Bronchial epithelial cell (primary cell): Measurements from ENCODE around the gene KPNA3. TPM values are rescaled to one million over a fixed set of nuclear protein-coding genes. Genes with fewer than 3 reads are reported as not detected.
"Not testable (repeated sequence)": the region's sequence is repeated elsewhere in the genome, so short reads cannot be mapped to it uniquely, and the experiment has no call there.

Experiments used
- DNase-seq: peaks from one replicate; pipeline ENCODE4 v3.0.0-alpha.2; 2010; ENCODE audit warnings: low read depth
- FAIRE-seq: peaks from 2 replicates; lab custom pipeline; 2011; peaks lifted over from hg19 to GRCh38; lab: Jason Lieb, UNC
- H3K27me3 ChIP-seq: 2 replicates; pipeline ENCODE4 v1.5.1; 2011; ENCODE audit warnings: low read length; ENCODE audit not compliant: control insufficient read depth, insufficient read depth
- H3K36me3 ChIP-seq: 2 replicates; pipeline ENCODE4 v1.5.1; 2011; ENCODE audit warnings: low read length; ENCODE audit not compliant: control insufficient read depth, insufficient read depth
- H3K4me3 ChIP-seq: 2 replicates; pipeline ENCODE4 v1.5.1; 2011; ENCODE audit warnings: mild to moderate bottlenecking, low read depth, low read length, control low read depth
- total RNA-seq: library from RNA; depleted of rRNA; stranded (reverse); fragments of >200 nt; gene quantifications from 2 replicates; pipeline ENCODE4 v1.2.1, GENCODE V29; 2014
- TF ChIP-seq, protein P1 (sequence below): IDR thresholded peaks from 2 replicates; pipeline ENCODE4 v1.5.1; 2011; ENCODE audit warnings: mild to moderate bottlenecking, moderate library complexity, low read length, control low read depth, inconsistent platforms; ENCODE audit not compliant: insufficient read depth, severe bottlenecking

The KPNA3 gene
- total RNA-seq, 1 donor from 2014 or later: 26.9 TPM

DNA sequence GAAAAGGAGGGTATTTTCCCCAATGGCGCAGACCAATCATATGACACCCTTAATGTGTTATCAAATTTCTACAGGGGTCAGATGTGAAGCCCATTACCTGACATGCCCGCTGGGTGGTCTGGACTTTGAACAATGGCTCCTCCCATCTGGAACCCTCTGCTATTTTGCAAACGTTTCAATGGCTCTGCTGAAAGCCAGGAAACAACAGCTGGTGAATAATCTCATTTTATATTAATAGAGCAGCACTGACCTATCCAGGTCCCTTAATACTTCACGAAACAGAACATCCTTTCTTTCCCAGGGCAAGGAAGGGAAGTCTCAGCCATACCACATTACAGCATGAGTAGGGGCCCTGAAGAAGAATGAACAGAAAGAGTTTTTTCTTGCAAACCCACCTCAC lies 20.3 kb upstream of the KPNA3 start:
- TF ChIP-seq, protein P1, sequence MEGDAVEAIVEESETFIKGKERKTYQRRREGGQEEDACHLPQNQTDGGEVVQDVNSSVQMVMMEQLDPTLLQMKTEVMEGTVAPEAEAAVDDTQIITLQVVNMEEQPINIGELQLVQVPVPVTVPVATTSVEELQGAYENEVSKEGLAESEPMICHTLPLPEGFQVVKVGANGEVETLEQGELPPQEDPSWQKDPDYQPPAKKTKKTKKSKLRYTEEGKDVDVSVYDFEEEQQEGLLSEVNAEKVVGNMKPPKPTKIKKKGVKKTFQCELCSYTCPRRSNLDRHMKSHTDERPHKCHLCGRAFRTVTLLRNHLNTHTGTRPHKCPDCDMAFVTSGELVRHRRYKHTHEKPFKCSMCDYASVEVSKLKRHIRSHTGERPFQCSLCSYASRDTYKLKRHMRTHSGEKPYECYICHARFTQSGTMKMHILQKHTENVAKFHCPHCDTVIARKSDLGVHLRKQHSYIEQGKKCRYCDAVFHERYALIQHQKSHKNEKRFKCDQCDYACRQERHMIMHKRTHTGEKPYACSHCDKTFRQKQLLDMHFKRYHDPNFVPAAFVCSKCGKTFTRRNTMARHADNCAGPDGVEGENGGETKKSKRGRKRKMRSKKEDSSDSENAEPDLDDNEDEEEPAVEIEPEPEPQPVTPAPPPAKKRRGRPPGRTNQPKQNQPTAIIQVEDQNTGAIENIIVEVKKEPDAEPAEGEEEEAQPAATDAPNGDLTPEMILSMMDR: no peak
- no peak for FAIRE-seq
- Histone ChIP-seq H3K36me3 (no peaks in the 10 kb centered on the region), H3K4me3 (no peak overlapping the region), H3K27me3 (no peaks in the 10 kb centered on the region)
- no peak for DNase-seq

DNA sequence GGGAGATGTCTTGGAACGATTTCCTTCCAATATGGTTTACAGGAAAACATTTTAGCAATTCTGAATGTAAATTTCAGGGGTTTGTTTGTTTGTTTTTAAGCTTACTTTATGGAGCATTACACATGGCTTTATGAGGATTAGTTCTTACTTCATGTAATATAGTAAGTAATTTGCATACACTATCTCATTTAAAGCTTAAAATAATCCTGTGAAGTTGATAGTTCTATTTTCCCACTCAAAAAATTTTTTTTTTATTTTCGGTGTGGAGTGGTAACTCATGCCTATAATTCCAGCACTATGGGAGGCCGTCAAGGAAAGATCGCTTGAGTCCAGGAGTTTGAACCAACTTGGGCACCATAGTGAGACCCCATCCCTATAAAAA lies 19.0 kb upstream of the KPNA3 start:
- FAIRE-seq (no peak), DNase-seq (no peak)
- Histone ChIP-seq H3K4me3 (no peak overlapping the region), H3K36me3 (no peaks in the 10 kb centered on the region), H3K27me3 (no peaks in the 10 kb centered on the region)
- TF ChIP-seq, protein P1: no peak

GRCh38 chr13:49810567-49811526 lies 18.4 kb upstream of the KPNA3 start:
- Histone ChIP-seq H3K4me3 (no peak overlapping the region), H3K36me3 (no peaks in the 10 kb centered on the region), H3K27me3 (no peaks in the 10 kb centered on the region)
- FAIRE-seq: no peak
- peak; percentile 85 for DNase-seq
- TF ChIP-seq, protein P1: no peak

DNA sequence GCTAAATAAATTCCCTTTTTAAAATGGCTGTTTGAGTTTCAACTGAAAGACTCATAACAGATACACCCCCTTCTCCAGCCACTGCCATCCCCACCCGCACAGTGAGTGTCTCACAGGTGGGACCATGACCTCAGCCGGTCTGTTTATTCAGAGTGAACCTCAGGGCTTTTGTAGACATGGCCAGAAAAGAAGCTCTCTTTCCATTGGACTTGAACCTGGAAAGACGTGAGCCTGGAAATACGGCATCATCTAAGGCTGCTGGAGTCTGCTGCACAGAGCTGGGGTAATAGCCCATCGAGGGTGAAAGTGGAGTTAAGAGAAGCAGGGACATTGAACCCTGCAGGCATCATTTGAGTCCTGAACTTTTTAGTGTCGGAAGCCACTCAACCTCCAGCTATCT lies 15.2 kb upstream of the KPNA3 start:
- FAIRE-seq (no peak), DNase-seq (no peak)
- TF ChIP-seq, protein P1: no peak
- Histone ChIP-seq H3K4me3 (no peak overlapping the region), H3K27me3 (no peaks in the 10 kb centered on the region), H3K36me3 (no peaks in the 10 kb centered on the region)

GRCh38 chr13:49806126-49806536 lies 13.6 kb upstream of the KPNA3 start:
- H3K4me3 ChIP-seq: no peak overlapping the region
- no peaks in the 10 kb centered on the region for H3K36me3 ChIP-seq
- TF ChIP-seq, protein P1: no peak
- DNase-seq (peak; percentile 96), FAIRE-seq (peak; percentile 81)
- H3K27me3 ChIP-seq: no peaks in the 10 kb centered on the region

GRCh38 chr13:49803047-49803446 lies 10.6 kb upstream of the KPNA3 start:
- H3K4me3 ChIP-seq, FAIRE-seq, DNase-seq, H3K27me3 ChIP-seq, H3K36me3 ChIP-seq: not testable (repeated sequence)
